Frontal cortex (tissue), 4 donors: ENCODE measurements around the gene SLC25A40. TPM values are rescaled to one million over a fixed set of nuclear protein-coding genes. Genes with fewer than 3 reads are reported as not detected.

Experiments used
- DNase-seq, 2 donors: peaks; one replicate each; pipeline ENCODE4 v3.0.0; 2012; ENCODE audit warnings: low spot score in 2 of 2
- FAIRE-seq: peaks from 2 replicates; lab custom pipeline; 2012; peaks lifted over from hg19 to GRCh38; lab: Jason Lieb, UNC
- total RNA-seq: library from RNA; depleted of rRNA; stranded (reverse); fragments of >200 nt; gene quantifications from one replicate; pipeline ENCODE4 v1.2.3, GENCODE V29; 2014
- donor health status: control.
- donor health status: control.
- donor health status: control.

Gene SLC25A40
- total RNA-seq, 1 donor from 2014 or later, result 14.3 TPM

- FAIRE-seq, result peak; percentile 3
- DNase-seq, result peak; percentile 5 to 27
Measured at GRCh38 chr7:87797798-87798403, 78.3 kb downstream of the SLC25A40 start.

GRCh38 chr7:87797395-87797794 lies 78.8 kb downstream of the SLC25A40 start:
- FAIRE-seq (no peak), DNase-seq (no peak)

- FAIRE-seq (no peak), DNase-seq (no peak)
Measured at GRCh38 chr7:87785368-87785995, 90.7 kb downstream of the SLC25A40 start.

GRCh38 chr7:87784424-87784823 lies 91.7 kb downstream of the SLC25A40 start:
- DNase-seq (no peak), FAIRE-seq (no peak)

Other genes with a start within 250 kb of the SLC25A40 start
- gene RUNDC3B, start 248.0 kb downstream of the SLC25A40 start, total RNA-seq, result 121 TPM
- 14.7 TPM for gene DBF4, start 133 bp upstream of the SLC25A40 start, total RNA-seq
- gene ADAM22, start 57.9 kb upstream of the SLC25A40 start, total RNA-seq, result 76.2 TPM